K562 (cell line): ENCODE measurements around the gene MGAT4B. TPM values are rescaled to one million over a fixed set of nuclear protein-coding genes. Genes with fewer than 3 reads are reported as not detected.
A peak's percentile ranks its signal among the peaks of the same experiment; 100 is the strongest.

ENCODE experiments used
- BDP1 ChIP-seq: IDR thresholded peaks from 3 replicates; pipeline ENCODE4 v1.6.1; 2011; ENCODE audit not compliant: insufficient read length, insufficient read depth
- E2F6 ChIP-seq, 2 experiments: IDR thresholded peaks; 2 replicates each; pipeline ENCODE4 v1.6.1; 2011; ENCODE audit warnings: borderline replicate concordance in 1 of 2, control low read depth in 1 of 2, low read depth in 1 of 2, low read length in 1 of 2, mild to moderate bottlenecking in 1 of 2, mixed read lengths in 1 of 2, moderate library complexity in 1 of 2; ENCODE audit not compliant: insufficient read depth in 1 of 2, insufficient read length in 1 of 2, poor library complexity in 1 of 2, severe bottlenecking in 1 of 2; ENCODE audit errors: extremely low read depth in 1 of 2
- KAT2B ChIP-seq: IDR thresholded peaks from one replicate; pipeline ENCODE4 v1.6.1; 2012; ENCODE audit warnings: low read depth, mild to moderate bottlenecking, control low read depth, inconsistent platforms, low read length, moderate library complexity
- KDM4B ChIP-seq, 2 experiments: fragments of 450-650 bp in 1 of 2; sonication (generic) in 1 of 2; IDR thresholded peaks; 2 replicates each; pipeline ENCODE4 v1.6.1; 2016 to 2017; ENCODE audit warnings: borderline replicate concordance in 2 of 2, antibody characterized with exemption in 1 of 2, low read depth in 1 of 2, mild to moderate bottlenecking in 1 of 2
- MCM5 ChIP-seq: fragments of 450-650 bp; IDR thresholded peaks from 2 replicates; pipeline ENCODE4 v1.6.1; 2016; ENCODE audit warnings: low read depth
- RAD21 ChIP-seq, 2 experiments: fragments of 250-450 bp in 1 of 2; fragments of 450-650 bp in 1 of 2; sonication (Bioruptor Pico) in 1 of 2; formaldehyde crosslinking in 1 of 2; IDR thresholded peaks in 1 of 2; conservative IDR thresholded peaks in 1 of 2; 2 replicates each; pipeline versions ENCODE4 v1.4.0 to v1.8.0; 2020 to 2022; ENCODE audit warnings: mild to moderate bottlenecking in 2 of 2, moderate library complexity in 1 of 2
- SMC3 ChIP-seq: conservative IDR thresholded peaks from 2 replicates; pipeline ENCODE4 v1.6.1; 2011; ENCODE audit warnings: low read depth, low read length, improper control_type of control experiment; ENCODE audit not compliant: insufficient read depth
- SREBF1 ChIP-seq: fragments of 150-350 bp; IDR thresholded peaks from 2 replicates; pipeline ENCODE4 v1.6.1; 2014; ENCODE audit warnings: antibody characterized with exemption, low read depth, low read length, borderline replicate concordance
- TAF9B ChIP-seq: fragments of 450-650 bp; IDR thresholded peaks from 2 replicates; pipeline ENCODE4 v1.6.1; 2018; ENCODE audit warnings: mild to moderate bottlenecking; ENCODE audit not compliant: partially characterized antibody
- ZFP91 ChIP-seq: sonication (generic); formaldehyde crosslinking; IDR thresholded peaks from 2 replicates; pipeline ENCODE4 v1.8.0; 2022; ENCODE audit warnings: mild to moderate bottlenecking, missing genetic modification reagents
- ZKSCAN8 ChIP-seq: fragments of 200-800 bp; sonication (Bioruptor generic); IDR thresholded peaks from 2 replicates; pipeline ENCODE4 v1.6.1; 2016; ENCODE audit warnings: missing genetic modification characterization, missing compliant biosample characterization
- polyA plus RNA-seq, 8 experiments: library from polyadenylated mRNA; depleted of rRNA in 4 of 8; stranded (reverse) in 5 of 8; unstranded in 3 of 8; fragments of >200 nt; fragmentation: Nextera tagmentation in 2 of 8; fragmentation: Illumina TruSeq in 1 of 8; extraction: Ambion mirVana in 2 of 8; extraction: Trizol in 1 of 8; gene quantifications; 2 replicates each; pipeline versions ENCODE4 v1.2.1 to v1.2.3, GENCODE V29; 2011 to 2014; ENCODE audit warnings: inconsistent platforms in 1 of 8, missing spikeins in 1 of 8
- total RNA-seq, 7 experiments: library from RNA; depleted of rRNA in 6 of 7; stranded (reverse); fragments of >200 nt in 6 of 7; fragmentation: Illumina TruSeq in 2 of 7; extraction: Trizol in 2 of 7; gene quantifications; 2 replicates each; pipeline versions ENCODE4 v1.2.1 to v1.2.3, GENCODE V29; 2011 to 2021; ENCODE audit warnings: low replicate concordance in 1 of 7
- TF ChIP-seq, protein P1 (sequence below): fragments of 450-650 bp; IDR thresholded peaks from 2 replicates; pipeline ENCODE4 v1.6.1; 2016; ENCODE audit warnings: low read depth, mild to moderate bottlenecking, moderate library complexity
- TF ChIP-seq, protein P2 (sequence below): fragments of 450-650 bp; IDR thresholded peaks from 2 replicates; pipeline ENCODE4 v1.7.0; 2016; ENCODE audit warnings: borderline replicate concordance

MGAT4B gene
- total and polyA plus RNA-seq, 9 of the 15 experiments (the other 6 are each of a cell fraction or from before 2014, with no cell fraction given), result 0.34 to 133 (median 75.4) TPM

DNA sequence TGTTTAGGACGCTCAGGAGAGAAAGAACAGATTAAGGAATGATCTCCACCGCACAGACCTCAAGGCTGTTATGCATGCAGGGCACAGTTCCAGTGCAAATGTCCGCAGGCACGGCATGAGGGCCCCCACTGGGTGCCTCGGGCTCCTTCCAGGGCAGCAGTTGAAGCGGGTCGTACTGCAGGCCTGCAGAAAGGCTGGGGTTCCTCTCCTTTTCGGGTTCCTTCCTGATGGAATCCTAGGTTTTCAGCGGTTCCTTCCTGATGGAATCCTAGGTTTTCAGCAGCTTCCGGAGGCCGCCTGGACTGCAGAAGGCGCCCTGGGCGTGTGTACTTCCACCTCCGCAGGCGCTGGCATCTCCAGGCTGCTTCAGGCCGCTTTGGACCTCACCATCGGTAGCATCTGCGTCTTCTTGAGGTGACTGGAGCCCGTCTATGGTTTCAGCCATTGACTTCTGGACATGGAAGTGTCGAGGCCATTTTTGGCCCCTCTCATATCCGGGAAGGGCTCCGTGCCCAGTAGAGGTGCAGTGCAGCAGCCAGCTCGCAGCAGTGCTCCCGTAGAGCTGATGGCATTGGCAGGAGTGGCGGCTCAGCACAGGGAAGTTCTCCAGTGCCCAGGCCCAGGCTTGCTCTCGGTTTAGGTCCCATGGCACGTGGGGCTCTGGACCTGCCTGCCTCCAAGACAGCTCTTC lies 5.6 kb upstream of the MGAT4B start (continued):
- no peak for TF ChIP-seq SREBF1
- no peak for TF ChIP-seq KDM4B (IDR thresholded peaks at IDR 0.05; ENCODE audit: borderline replicate concordance in 2 of 2, low read depth in 1 of 2)
- 0 out of 4 replicates have a peak, but pooled peaks of 1 of the 2 experiments have one; percentile 9 for TF ChIP-seq RAD21 (CRISPR knock-in tag; conservative IDR thresholded peaks at IDR 0.05 in 1 of 2, IDR thresholded peaks at IDR 0.05 in 1 of 2)
- no peak for TF ChIP-seq TAF9B
- TF ChIP-seq KAT2B, result no peak
- TF ChIP-seq, protein P1, sequence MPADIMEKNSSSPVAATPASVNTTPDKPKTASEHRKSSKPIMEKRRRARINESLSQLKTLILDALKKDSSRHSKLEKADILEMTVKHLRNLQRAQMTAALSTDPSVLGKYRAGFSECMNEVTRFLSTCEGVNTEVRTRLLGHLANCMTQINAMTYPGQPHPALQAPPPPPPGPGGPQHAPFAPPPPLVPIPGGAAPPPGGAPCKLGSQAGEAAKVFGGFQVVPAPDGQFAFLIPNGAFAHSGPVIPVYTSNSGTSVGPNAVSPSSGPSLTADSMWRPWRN, result no peak
- no peak for TF ChIP-seq ZFP91
- TF ChIP-seq, protein P2, sequence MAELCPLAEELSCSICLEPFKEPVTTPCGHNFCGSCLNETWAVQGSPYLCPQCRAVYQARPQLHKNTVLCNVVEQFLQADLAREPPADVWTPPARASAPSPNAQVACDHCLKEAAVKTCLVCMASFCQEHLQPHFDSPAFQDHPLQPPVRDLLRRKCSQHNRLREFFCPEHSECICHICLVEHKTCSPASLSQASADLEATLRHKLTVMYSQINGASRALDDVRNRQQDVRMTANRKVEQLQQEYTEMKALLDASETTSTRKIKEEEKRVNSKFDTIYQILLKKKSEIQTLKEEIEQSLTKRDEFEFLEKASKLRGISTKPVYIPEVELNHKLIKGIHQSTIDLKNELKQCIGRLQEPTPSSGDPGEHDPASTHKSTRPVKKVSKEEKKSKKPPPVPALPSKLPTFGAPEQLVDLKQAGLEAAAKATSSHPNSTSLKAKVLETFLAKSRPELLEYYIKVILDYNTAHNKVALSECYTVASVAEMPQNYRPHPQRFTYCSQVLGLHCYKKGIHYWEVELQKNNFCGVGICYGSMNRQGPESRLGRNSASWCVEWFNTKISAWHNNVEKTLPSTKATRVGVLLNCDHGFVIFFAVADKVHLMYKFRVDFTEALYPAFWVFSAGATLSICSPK, result no peak
- TF ChIP-seq E2F6 (IDR thresholded peaks at IDR 0.05; ENCODE audit: borderline replicate concordance in 1 of 2, extremely low read depth in 1 of 2, insufficient read depth in 1 of 2, insufficient read length in 1 of 2, low read depth in 1 of 2, low read length in 1 of 2, poor library complexity in 1 of 2, severe bottlenecking in 1 of 2), result peak in 1 of 2 experiments; percentile 3
- TF ChIP-seq SMC3, result no peak
- no peak for TF ChIP-seq BDP1
- TF ChIP-seq MCM5, result no peak
- TF ChIP-seq ZKSCAN8 (CRISPR knock-in tag), result no peak
